Amygdala (tissue), 56 donors: ENCODE data around the gene COMMD10.

ENCODE experiments used
- DNase-seq, 56 donors: peaks; one replicate each; lab custom pipeline; 2025; lab: John Stamatoyannopoulos, UW

COMMD10 gene

GRCh38 chr5:116281309-116281708 is 196.5 kb downstream of the COMMD10 start:
- DNase-seq, result no peak

- DNase-seq, result no peak
Observed at GRCh38 chr5:116288524-116288923, 203.7 kb downstream of the COMMD10 start.

- no peak for DNase-seq
Observed at GRCh38 chr5:116289276-116289675, 204.5 kb downstream of the COMMD10 start.

GRCh38 chr5:116291271-116291670 is 206.4 kb downstream of the COMMD10 start:
- no peak for DNase-seq

GRCh38 chr5:116292321-116292720 is 207.5 kb downstream of the COMMD10 start:
- no peak for DNase-seq

GRCh38 chr5:116296335-116297072 is 211.7 kb downstream of the COMMD10 start:
- no peak for DNase-seq

- no peak for DNase-seq
Observed at GRCh38 chr5:116297296-116297814, 212.5 kb downstream of the COMMD10 start.

- no peak for DNase-seq
Observed at GRCh38 chr5:116299746-116300640, 215.2 kb downstream of the COMMD10 start.

GRCh38 chr5:116301110-116301509 is 216.3 kb downstream of the COMMD10 start:
- no peak for DNase-seq

GRCh38 chr5:116303340-116303739 is 218.5 kb downstream of the COMMD10 start:
- DNase-seq, result no peak

- DNase-seq, result no peak
Observed at GRCh38 chr5:116303810-116304209, 219.0 kb downstream of the COMMD10 start.

GRCh38 chr5:116305899-116306298 is 221.1 kb downstream of the COMMD10 start:
- no peak for DNase-seq

GRCh38 chr5:116306846-116307245 is 222.0 kb downstream of the COMMD10 start:
- DNase-seq, result no peak

GRCh38 chr5:116308391-116308790 is 223.6 kb downstream of the COMMD10 start:
- no peak for DNase-seq

- DNase-seq, result no peak
Observed at GRCh38 chr5:116313366-116313765, 228.5 kb downstream of the COMMD10 start.

GRCh38 chr5:116315531-116315930 is 230.7 kb downstream of the COMMD10 start:
- no peak for DNase-seq

- no peak for DNase-seq
Observed at GRCh38 chr5:116318091-116318854, 233.4 kb downstream of the COMMD10 start.

- DNase-seq, result no peak
Observed at GRCh38 chr5:116320486-116320885, 235.7 kb downstream of the COMMD10 start.

GRCh38 chr5:116329503-116329902 is 244.7 kb downstream of the COMMD10 start:
- DNase-seq, result no peak

- no peak for DNase-seq
Observed at GRCh38 chr5:116340799-116341198, 256.0 kb downstream of the COMMD10 start.
